Measurements from ENCODE around the gene PAFAH1B1. TPM values are rescaled to one million over a fixed set of nuclear protein-coding genes. Genes with fewer than 3 reads are reported as not detected.
"Not testable (repeated sequence)": the region's sequence is repeated elsewhere in the genome, so short reads cannot be mapped to it uniquely, and the experiment has no call there.

Gene PAFAH1B1
- total RNA-seq, 1 donor from 2014 or later, result 107 TPM

GRCh38 chr17:2626626-2627219 is 33.3 kb downstream of the PAFAH1B1 start:
- ATAC-seq; DNase-seq; intact Hi-C loops (cut with micrococcal nuclease): not testable (repeated sequence)

GRCh38 chr17:2628922-2629321 is 35.5 kb downstream of the PAFAH1B1 start:
- intact Hi-C loops (cut with micrococcal nuclease); ATAC-seq; DNase-seq: not testable (repeated sequence)

- intact Hi-C loops (cut with micrococcal nuclease), result no loop called here
- no peak for DNase-seq
- ATAC-seq, result peak; percentile 21
These were observed 37.8 kb downstream of the PAFAH1B1 start for GRCh38 chr17:2631211-2631610.

- ATAC-seq (peak; percentile 35), DNase-seq (no peak)
- intact Hi-C loops (cut with micrococcal nuclease), result no loop called here
These were observed 41.0 kb downstream of the PAFAH1B1 start for GRCh38 chr17:2634361-2634960.

- intact Hi-C loops (cut with micrococcal nuclease), result no loop called here
- ATAC-seq, result no peak
- no peak for DNase-seq
These were observed 41.8 kb downstream of the PAFAH1B1 start for GRCh38 chr17:2635241-2635640.

GRCh38 chr17:2635675-2636074 is 42.2 kb downstream of the PAFAH1B1 start:
- DNase-seq (no peak), ATAC-seq (no peak)
- intact Hi-C loops (cut with micrococcal nuclease), result no loop called here

DNA sequence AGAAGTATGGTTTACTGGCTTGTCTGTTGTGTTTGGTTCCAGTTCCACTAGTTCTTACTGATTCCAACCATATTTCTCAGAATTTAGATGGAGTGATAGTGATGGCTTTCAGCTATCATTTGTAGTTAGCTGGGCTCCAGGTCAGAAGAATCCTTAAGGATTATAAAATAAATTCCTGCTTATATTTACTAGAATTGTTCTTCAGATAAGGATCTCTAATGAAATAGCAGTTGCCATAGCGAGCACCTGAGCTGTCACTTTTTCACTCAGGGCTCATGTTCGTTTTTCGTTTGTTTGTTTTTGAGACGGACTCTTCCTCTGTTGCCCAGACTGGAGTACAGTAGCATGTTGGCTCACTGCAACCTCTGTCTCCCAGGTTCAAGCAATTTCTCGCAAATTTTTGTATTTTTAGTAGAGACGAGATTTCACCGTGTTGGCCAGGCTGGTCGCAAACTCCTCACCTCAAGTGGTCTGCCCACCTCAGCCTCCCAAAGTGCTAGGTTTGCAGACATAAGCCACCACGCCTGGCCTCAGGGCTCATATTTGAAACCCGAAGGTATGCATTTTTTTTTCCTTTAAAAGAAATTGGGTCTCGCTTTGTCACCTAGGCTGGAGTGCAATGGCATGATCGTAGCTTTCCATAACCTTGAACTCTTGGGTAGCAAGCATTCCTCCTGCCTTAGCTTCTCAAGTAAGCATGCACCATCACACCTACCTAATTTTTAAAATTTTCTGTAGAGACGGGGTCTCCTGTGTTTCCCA is 42.9 kb downstream of the PAFAH1B1 start:
- intact Hi-C loops (cut with micrococcal nuclease), result no loop called here
- ATAC-seq (no peak), DNase-seq (no peak)

DNA sequence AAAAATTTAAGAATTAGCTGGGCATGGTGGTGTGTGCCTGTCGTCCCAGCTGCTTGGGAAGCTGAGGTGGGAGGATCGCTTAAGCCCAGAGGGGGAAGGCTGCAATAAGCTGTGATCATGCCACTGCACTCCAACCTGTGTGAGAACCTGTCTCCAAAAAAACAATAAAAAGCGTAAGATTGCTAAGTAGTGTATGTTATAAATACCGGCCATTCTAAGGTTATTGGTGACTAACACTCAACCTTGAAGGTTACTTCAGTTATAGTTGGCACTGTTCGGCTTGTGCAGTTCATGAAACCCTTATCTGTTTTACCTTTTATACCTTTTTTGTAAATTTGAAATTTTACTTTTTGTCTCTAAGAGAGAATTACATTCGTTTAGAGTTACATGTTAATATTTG is 44.0 kb downstream of the PAFAH1B1 start:
- intact Hi-C loops (cut with micrococcal nuclease), result no loop called here
- no peak for DNase-seq
- ATAC-seq, result no peak

DNA sequence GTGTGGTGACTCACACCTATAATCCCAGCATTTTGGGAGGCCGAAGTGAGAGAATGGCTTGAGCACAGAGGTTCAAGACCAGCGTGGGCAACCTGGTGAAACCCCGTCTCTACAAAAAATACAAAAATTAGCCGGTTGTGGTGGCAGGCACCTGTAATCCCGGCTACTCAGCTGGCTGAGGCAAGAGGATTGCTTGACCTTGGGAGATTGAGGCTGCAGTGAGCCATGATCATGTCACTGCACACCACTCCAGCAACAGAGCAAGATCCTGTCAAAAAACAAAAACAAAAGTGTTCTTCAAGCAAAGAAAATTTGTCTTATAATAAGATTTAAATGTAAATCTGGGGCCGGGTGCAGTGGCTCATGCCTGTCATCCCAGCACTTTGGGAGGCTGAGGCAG is 51.5 kb downstream of the PAFAH1B1 start:
- intact Hi-C loops (cut with micrococcal nuclease), result no loop called here
- no peak for DNase-seq
- ATAC-seq, result no peak

DNA sequence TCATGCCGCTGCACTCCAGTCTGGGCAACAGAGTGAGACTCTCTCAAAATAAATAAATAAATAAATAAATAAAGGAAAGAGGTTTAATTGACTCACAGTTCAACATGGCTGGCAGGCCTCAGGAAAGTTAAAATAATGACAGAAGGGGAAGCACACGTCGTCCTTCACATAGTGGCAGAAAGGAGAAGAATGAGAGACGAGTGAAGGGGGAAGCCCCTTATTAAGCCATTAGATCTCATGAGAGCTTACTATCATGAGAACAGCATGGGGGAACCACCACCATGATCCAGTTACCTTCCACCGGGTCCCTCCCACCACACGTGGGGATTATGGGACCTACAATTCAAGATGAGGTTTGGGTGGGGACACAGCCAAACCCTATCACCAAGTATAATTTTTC is 54.5 kb downstream of the PAFAH1B1 start:
- ATAC-seq, result no peak
- DNase-seq, result no peak
- intact Hi-C loops (cut with micrococcal nuclease), result no loop called here

DNA sequence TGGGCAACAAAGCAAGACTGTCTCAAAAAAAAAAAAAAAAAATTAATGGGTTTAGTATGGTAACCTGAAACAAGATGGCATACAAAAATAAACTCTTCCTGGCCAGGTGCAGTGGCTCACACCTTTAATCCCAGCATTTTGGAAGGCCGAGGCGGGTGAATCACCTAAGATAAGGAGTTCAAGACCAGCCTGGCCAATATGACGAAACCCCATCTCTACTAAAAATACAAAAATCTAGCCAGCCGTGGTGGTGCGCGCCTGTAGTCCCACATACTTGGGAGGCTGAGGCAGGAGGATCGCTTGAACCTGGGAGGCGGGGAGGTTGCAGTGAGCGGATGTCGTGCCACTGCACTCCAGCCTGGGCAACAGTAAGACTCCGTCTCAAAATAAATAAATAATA is 55.7 kb downstream of the PAFAH1B1 start:
- intact Hi-C loops (cut with micrococcal nuclease), result no loop called here

DNA sequence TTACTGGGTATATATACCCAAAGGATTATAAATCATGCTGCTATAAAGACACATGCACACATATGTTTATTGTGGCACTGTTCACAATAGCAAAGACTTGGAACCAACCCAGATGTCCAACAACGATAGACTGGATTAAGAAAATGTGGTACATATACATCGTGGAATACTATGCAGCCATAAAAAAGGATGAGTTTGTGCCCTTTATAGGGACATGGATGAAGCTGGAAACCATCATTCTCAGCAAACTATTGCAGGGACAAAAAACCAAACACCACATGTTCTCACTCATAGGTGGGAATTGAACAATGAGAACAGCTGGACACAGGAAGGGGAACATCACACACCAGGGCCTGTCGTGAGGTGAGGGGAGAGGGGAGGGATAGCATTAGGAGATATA is 59.5 kb downstream of the PAFAH1B1 start:
- ATAC-seq; DNase-seq; intact Hi-C loops (cut with micrococcal nuclease): not testable (repeated sequence)

More for the DNA sequence above, 55.7 kb downstream of the PAFAH1B1 start:
- ATAC-seq, result no peak
- DNase-seq, result no peak

- DNase-seq, result no peak
- ATAC-seq, result no peak
- intact Hi-C loops (cut with micrococcal nuclease), result no loop called here
These were observed 62.1 kb downstream of the PAFAH1B1 start for GRCh38 chr17:2655546-2655945.

DNA sequence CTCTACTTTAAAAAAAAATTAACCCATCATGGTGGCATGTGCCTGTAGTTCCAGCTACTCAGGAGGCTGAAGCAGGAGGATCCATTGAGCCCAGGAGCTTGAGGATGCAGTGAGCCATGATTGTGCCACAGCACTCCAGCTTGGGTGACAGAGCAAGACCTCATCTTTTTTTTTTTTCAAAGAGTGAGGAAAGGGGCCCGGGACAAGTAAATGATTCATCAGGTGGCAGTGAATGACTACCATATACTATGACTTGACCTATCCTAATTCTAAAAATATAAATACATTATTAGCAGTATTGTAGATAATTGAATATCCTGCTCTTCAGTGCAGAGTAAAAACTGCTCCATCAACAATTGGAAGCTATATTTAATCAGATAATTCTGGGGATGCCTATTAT is 62.8 kb downstream of the PAFAH1B1 start:
- DNase-seq, result no peak
- no peak for ATAC-seq
- intact Hi-C loops (cut with micrococcal nuclease), result no loop called here

DNA sequence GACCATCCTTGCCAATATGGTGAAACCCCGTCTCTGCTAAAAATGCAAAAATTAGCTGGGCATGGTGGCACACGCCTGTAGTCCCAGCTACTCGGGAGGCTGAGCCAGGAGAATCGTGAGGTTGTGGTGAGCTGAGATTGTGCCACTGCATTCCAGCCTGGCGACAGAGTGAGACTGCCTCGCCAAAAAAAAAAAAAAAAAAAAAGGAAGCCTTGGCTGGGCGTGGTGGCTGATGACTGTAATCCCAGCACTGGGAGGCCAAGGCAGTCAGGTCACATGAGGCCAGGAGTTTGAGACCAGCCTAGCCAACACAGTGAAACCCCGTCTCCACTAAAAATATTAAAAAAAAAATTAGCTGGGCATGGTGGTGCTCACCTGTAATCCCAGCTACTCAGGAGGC is 65.9 kb downstream of the PAFAH1B1 start:
- DNase-seq; intact Hi-C loops (cut with micrococcal nuclease): not testable (repeated sequence)
- peak; percentile 66 for ATAC-seq

- intact Hi-C loops (cut with micrococcal nuclease); DNase-seq; ATAC-seq: not testable (repeated sequence)
These were observed 67.0 kb downstream of the PAFAH1B1 start for GRCh38 chr17:2660410-2660809.

DNA sequence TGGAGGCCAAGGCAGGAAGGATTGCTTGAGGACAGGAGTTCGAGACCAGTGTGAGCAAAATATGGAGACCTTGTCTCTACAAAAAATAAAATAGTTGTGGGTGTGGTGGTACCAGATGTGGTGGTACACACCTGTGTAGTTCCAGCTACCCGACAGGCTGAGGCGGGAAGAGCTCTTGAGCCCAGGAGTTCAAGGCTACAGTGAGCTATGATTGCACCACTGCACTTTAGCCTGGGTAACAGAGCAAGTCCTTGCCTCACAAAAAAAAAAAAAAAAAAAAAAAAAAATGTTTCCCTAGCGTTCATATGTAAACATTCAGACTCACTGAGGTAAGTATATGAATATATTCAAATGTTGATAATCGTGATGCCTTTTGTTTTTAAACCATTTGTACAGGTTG is 78.6 kb downstream of the PAFAH1B1 start:
- ATAC-seq (no peak), DNase-seq (no peak)
- intact Hi-C loops (cut with micrococcal nuclease), result no loop called here

DNA sequence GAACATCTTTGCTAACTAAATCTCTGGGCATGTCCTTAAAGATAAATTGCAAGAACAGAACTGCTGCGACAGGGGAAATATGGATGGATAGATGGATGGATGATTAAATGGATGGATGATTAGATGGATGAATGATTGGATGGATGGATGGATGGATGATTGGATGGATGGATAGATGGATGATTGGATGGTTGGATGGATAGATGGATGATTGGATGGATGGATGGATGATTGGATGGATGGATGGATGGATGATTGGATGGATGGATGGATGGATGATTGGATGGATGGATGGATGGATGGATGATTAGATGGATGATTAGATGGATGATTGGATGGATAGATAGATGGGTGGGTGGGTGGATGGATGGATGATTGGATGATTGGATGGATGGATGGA is 85.8 kb downstream of the PAFAH1B1 start:
- DNase-seq; ATAC-seq; intact Hi-C loops (cut with micrococcal nuclease): not testable (repeated sequence)

GRCh38 chr17:2680961-2681360 is 87.5 kb downstream of the PAFAH1B1 start:
- ATAC-seq (no peak), DNase-seq (no peak)
- intact Hi-C loops (cut with micrococcal nuclease), result no loop called here

DNA sequence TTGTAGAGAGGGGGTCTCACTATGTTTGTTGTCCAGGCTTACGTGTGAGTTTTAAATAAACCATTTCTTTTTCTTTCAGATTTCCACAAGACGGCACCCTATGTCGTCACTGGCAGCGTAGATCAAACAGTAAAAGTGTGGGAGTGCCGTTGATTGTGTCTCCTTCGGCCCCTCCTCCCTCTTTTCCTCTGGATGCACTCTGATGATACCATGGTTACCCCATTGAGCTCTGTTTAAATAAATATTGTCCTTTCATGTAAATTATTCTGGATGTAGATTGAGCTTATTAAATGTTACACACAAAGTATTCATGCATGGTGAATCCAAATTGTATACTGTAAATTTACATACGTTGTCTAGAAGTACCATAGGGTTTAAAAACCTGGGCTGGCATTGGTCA is 88.2 kb downstream of the PAFAH1B1 start:
- DNase-seq, result no peak
- ATAC-seq, result no peak
- intact Hi-C loops (cut with micrococcal nuclease), result no loop called here

Measured in left ventricle myocardium superior (tissue), 1 donor.